Esophagus mucosa (tissue), 1 donor: Measurements from ENCODE around the gene ZNF592. TPM values are rescaled to one million over a fixed set of nuclear protein-coding genes. Genes with fewer than 3 reads are reported as not detected.
A peak's percentile ranks its signal among the peaks of the same experiment; 100 is the strongest.

Source experiments
- ATAC-seq: fragments of 200-7000 bp; cut with Tn5 transposase; one replicate; pipeline ENCODE4 v1.9.1; 2020
- total RNA-seq: library from RNA; stranded (reverse); gene quantifications from one replicate; pipeline ENCODE4 v1.2.4, GENCODE V29; 2023
- donor health status: DM: yes; HTN: yes; CAD: no.

Gene ZNF592
- total RNA-seq, 1 donor from 2014 or later = 12.6 TPM

- ATAC-seq = no peak
These were observed 32.1 kb downstream of the ZNF592 start for GRCh38 chr15:84780492-84780891.

GRCh38 chr15:84781495-84781894 is 33.1 kb downstream of the ZNF592 start:
- ATAC-seq = no peak

- no peak for ATAC-seq
These were observed 34.0 kb downstream of the ZNF592 start for GRCh38 chr15:84782346-84782745.

DNA sequence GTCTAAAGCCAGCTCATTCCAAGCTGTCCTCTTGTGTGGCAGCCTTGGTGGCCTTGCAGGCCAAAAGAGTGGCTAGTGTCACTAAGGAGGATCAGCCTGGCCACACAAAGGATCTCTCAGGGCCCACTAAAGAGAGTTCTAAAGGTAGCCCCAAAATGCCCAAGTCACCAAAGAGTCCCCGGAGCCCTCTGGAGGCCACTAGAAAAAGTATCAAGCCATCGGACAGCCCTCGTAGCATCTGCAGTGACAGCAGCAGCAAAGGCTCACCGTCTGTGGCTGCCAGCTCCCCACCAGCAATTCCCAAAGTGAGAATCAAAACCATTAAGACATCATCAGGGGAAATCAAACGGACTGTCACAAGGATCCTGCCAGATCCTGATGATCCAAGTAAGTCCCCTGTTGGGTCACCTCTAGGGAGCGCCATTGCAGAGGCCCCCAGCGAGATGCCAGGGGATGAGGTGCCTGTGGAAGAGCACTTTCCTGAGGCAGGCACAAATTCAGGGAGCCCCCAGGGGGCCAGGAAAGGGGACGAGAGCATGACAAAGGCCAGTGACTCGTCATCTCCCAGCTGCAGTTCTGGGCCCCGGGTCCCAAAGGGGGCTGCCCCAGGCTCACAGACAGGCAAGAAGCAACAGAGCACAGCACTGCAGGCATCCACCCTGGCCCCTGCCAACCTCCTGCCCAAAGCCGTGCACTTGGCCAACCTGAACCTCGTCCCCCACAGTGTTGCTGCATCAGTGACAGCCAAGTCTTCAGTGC is 35.3 kb downstream of the ZNF592 start:
- ATAC-seq = peak; percentile 10

- ATAC-seq = peak; percentile 18
These were observed 35.9 kb downstream of the ZNF592 start for GRCh38 chr15:84784262-84784661.

DNA sequence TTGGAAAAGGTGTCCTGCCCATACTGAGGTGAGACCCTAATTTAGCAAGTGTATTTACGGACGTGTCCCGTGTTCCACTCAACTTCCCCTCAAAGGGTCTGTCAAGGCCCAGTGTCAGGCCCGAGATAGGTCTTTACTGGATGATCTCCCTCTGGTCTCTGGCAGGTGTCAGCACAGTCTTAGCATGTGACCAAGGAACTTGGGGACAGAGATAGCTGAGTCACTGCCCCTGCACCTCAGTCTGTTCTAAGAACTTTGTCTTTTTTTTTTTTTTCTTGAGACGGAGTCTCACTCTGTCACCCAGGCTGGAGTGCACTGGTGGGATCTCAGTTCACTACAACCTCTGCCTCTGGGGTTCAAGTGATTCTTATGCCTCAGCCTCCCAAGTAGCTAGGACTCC is 36.7 kb downstream of the ZNF592 start:
- no peak for ATAC-seq

DNA sequence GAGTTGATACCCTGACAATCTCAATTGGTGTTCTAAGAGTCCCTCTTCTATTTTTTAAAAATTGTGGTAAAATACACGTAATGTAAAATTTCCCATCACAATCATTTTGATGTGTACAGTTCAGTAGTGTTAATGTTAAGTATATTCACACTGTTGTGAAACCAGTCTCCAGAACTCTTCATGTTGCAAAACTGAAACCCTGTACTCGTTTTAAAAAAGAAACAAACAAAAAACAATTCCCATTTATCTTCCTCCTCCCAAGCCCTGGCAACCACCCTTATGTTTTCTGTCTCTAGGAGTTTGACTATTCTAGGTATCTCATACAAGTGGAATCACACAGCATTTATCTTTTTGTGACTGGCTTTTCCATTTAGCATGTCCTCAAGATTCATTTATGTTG is 40.1 kb downstream of the ZNF592 start:
- no peak for ATAC-seq

DNA sequence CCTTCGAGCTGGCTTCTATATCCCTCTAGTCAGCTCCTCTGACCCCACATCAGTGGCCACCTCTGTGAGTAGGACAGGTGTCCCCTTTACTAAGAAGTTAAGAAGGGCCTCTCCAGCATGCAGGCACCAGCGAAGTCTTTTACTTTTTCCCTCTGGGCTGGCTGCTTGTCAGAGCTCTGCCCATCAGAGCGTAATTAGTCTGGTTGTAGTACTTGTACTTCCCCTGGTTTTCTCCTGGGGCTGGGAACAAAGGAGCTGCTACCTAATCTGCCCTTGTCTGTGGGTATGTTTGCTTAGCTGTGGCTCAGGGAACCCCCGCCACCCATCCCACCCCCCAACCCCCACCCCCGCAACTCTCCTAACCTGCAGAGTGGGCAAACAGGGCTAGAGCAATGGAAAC is 41.4 kb downstream of the ZNF592 start:
- no peak for ATAC-seq

DNA sequence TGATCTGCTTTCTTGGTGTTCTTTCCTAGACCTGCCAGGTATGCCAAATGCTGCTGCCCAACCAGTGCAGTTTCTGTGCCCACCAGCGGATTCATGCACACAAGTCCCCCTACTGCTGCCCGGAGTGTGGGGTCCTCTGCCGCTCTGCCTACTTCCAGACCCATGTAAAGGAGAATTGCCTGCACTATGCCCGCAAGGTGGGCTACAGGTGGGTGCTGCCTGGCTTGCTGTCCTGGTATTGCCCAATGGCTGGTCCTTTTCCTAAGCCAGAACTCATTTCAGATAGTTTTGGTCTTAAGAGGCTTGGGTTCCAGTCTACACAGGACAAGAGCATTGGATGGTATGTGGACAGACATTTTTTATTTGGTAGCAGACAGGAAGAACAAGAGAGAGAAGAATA is 42.3 kb downstream of the ZNF592 start:
- no peak for ATAC-seq

GRCh38 chr15:84791763-84792162 is 43.4 kb downstream of the ZNF592 start:
- ATAC-seq = no peak

DNA sequence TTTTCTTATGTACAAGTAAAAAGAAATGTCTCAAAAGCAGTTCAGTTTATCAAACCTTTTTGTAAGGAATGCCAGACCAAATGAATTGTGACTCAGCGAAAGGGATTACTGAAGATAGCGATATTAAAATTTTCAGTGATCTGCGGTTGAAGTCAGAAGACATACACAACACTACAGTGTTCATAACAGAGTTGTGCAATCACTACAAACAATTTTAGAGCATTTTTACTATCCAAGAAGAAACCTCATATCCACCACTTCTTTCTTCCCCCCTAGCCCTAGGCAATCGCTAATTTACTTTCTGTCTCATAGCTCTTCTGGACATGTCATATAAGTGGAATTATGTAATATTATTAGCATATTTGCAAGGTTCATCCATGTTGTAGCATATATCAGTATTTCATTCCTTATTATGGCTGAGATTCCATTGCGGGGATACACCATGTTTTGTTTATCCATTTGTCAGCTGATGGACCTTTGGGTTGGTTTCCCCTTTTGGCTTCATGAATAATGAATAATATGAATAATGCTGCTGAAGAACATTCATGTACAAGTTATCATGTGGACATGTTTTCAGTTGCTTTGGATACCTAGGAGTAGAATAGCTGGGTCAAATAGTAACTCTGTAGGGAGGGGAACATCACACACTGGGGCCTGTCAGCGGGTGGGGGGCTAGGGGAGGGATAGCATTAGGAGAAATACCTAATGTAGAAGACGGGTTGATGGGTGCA is 45.2 kb downstream of the ZNF592 start:
- ATAC-seq = no peak

- ATAC-seq = no peak
These were observed 45.8 kb downstream of the ZNF592 start for GRCh38 chr15:84794162-84794547.

DNA sequence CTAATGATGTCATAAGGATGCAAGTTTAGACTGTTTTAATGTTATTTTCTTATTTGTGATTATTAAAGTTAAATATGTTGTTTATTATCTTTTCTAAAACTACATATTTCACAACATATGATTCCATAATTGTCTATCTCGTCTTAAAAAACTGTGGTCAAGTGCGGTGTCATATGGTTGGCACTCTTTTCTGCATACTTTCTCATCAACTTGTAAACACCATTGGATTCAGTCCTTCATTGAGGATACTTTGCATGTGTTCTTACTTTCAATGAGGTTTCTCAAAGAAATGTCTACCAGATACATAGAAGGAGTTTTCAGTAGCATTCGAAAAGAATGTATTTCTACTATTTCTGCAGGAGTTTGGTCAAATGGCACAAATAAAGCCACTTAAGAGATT is 46.8 kb downstream of the ZNF592 start:
- ATAC-seq = no peak

- ATAC-seq = no peak
These were observed 48.8 kb downstream of the ZNF592 start for GRCh38 chr15:84797212-84797611.

DNA sequence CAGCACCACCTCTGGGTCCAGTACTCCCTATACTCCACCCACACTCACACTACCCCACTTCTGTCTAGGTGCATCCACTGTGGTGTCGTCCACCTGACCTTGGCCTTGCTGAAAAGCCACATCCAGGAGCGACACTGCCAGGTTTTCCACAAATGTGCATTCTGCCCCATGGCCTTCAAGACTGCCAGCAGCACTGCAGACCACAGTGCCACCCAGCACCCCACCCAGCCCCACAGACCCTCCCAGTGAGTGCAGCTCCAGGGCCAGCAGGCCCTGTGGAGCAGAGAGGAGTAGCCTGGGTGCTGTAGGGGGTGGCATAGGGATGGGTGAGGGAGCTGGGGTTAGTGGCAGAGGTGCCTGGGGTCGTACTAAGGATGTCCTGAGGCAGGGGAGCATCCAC is 49.4 kb downstream of the ZNF592 start:
- peak; percentile 23 for ATAC-seq

GRCh38 chr15:84798436-84798946 is 50.1 kb downstream of the ZNF592 start:
- no peak for ATAC-seq

DNA sequence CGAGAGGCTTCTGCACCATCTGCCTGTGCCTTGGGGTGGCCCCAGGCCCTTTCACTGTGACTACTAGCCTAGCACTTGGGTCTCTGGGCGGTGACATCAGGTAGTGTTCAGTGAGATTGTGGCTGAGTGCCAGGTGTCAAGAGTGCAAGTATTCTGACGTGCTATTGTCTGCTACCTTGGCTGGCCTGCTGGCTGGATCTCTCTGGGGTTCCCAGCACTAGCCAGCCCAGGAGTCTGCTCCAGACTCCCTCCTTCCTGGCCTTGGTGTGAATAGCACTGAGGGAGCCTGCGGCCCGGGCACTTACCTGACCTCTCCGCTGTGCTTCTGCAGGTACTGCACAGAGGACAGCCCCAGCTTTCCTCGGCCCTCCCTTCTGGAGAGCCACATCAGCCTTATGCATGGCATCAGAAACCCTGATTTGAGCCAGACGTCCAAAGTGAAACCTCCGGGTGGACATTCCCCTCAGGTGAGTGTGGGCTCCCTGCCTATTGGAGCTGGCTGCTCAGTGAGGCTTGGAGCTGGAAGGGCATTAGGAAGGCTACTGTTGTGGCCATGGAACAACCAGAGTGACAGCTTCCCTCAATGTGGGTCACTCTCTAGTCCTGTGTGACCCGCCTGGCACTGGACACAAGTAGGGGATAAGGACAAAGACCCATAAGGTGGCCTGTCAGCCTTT is 51.3 kb downstream of the ZNF592 start:
- no peak for ATAC-seq

- no peak for ATAC-seq
These were observed 52.0 kb downstream of the ZNF592 start for GRCh38 chr15:84800365-84800806.

DNA sequence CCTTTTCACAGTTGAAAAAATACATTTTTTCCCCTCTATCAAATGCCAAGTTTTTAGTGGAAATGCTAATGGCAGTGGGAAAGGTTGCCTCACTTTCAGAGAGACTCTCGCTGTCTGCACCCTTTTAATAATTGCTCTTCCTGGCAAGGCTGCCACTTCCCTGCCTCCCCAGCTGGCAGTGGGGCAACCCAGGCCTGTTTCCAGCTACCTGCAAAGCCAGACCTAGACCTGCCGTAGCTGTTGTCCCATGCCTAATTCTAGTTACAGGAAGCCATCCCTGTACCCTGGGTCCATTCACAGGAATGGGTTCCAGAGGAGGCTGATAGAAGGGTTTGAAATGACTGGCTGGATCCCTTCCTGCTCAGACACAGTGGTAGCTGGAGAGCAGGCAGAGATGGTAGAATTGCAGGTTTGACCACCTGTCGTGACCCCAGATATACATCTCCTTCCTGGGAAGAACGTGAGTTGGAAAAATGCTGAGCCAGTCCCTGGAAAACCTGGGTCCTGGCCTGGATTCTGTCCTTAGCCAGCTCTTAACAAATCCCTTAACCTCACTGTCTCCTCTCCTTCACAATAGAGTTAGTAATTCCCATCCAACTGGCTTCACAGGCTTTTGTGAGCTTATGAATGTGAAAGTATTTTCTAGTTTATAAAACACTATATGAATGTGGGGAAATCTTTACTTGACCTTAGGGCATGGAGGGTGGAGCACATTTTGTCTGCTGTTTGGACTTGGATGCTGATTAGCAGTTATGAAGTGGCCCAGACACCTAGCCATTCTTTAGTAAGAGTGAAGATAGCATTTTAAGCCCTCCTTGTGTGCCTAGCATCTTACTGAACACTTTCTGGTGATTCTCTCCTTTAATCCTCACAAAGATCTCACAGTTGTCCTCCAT is 55.9 kb downstream of the ZNF592 start:
- peak; percentile 83 for ATAC-seq

DNA sequence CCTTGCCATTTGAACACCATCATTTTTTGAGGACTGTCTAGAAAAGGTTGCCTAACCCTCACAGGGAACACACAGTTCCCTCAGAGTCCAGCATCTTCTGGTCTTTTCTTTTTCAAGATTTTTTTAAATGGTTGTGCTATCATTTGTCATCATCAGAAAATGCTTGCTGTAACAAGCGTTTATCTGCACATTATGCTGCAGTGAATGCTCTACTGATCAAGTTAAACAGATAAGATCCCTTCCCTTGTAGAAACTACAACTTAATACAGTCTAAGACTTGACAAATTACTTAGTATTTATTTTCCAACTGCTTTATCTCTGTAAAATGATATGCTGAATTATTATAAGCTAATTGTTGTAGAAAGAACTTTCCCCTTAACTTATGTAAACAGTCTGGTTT is 56.8 kb downstream of the ZNF592 start:
- ATAC-seq = no peak

DNA sequence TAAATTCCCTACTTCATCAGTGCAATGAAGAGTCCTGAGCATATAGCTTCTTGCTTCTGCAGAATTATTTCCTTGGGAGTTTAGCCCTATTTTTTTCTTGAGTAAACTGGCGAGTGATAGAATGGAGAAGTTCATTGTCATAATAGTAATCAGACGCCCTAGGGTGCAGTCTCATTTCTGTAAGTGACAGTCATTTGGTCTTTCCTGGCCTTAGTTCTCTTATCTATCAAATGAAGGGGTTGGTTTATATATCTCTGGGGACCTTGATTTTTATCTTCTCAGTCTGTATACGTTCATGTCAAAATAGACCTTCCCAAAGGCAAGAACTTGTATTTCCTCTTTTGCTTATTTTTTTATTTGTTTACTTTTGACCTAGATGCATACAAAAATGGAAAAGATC is 58.8 kb downstream of the ZNF592 start:
- no peak for ATAC-seq
